CD4-positive, alpha-beta T cell treated with Interleukin-15 for 4 hours (primary cell): Measurements from ENCODE around the gene MED8.

Experiments
- DNase-seq: peaks from one replicate; pipeline ENCODE4 v3.0.0-alpha.2; 2020; ENCODE audit warnings: low spot score

MED8 gene, protein sequence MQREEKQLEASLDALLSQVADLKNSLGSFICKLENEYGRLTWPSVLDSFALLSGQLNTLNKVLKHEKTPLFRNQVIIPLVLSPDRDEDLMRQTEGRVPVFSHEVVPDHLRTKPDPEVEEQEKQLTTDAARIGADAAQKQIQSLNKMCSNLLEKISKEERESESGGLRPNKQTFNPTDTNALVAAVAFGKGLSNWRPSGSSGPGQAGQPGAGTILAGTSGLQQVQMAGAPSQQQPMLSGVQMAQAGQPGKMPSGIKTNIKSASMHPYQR

DNA sequence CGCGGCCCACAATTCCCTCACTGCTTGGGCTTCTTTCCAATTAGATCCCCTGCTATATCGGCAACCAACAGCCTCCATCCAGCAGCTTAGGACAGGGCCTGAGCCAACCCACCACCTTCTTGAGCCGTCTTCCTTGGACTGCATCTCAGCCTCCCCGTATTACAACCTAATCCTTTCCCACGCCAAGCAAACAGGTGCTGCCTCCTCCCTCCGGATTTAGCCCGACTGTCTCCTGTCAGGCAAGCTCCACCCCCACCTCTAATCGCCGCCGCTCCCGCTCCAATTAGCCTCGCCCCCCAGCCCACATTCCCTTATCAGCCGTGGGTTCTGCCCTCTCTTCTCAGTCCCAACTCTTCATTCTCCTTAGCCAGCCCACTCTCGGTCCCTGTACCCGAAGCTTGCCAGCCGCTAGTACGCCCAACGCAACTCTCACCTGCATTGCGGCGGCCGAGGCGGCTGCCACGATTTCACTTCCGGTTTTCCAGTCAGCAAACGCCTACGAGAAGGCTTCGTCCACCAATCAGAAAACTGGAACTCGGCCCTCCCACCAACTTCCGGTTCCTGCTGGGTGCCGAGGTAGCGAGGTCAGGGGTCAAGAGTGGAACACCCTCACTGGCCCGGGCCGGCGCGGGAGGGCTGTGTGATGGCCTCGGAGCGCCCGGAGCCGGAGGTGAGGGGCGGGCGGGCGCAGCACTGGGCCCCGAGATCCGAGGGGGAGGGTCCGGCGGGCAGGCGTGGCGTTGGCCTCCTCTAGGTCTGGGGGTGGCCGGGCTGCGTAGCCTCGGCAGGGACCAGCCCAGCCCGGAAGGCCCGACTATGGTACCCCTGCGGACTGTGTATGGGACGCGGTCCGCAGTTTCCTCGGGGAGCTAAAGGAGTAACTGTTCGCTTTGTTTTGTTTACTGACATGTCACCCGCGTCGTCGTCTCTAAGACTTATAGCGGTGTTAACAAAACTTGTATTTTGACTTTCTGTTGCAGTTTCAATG lies at the start of gene MED8, which contains the start of gene SZT2:
MED8 (minus strand) TSS at position 475 of the 988 bp plus-strand sequence; CDS start at position 439, 36 bp downstream.
SZT2 (plus strand) TSS at position 574 of the 988 bp plus-strand sequence; CDS start at position 644, 70 bp downstream.
- peak; percentile 94 for DNase-seq

DNA sequence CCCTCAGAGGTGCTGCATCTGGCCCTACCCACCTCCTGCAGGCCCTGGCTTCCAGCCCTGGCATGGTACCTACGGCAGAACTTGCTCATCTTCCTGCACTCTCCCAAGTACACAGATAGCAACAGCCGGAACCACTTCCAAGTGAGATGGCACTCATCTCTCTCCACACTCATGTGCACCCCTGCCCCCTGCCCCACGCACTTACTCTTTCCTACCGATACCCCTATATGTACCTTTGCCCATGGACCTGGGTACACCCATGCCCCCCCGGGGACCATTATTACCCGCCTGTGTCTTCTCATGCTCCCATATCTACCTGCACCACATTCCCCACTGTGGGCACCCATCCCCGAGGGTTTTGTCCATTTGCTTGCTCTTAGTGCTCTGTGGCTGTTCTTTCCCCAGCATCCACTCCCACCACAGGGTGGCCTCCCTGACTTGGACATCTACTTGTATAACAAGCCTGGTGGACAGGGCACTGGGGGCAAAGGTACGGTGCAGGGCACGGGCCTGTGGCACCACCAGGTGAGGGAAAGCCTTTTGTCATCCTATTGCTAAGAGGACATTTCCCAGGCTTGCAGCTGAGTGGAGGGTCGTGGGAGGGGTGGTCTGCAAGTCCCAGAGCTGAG lies 49.5 kb upstream of the MED8 start:
- DNase-seq: no peak

DNA sequence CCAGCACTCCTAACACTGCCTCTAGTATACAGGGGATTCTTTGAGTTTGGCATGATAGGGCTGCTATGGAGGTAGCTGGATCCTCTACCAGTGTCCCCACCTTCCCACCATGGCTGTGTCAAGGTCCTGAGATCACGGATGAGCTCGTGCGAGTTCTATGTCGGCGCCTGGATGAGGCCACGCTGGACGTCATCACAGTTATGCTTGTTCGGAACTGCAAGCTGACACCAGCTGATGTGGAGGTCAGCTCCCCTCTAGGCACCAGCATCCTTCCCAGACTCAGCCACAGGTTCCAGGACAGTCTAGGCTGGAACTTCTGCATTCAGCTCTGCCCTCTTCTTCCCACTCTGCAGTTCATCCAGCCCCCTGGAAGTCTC lies 49.0 kb upstream of the MED8 start:
- no peak for DNase-seq

DNA sequence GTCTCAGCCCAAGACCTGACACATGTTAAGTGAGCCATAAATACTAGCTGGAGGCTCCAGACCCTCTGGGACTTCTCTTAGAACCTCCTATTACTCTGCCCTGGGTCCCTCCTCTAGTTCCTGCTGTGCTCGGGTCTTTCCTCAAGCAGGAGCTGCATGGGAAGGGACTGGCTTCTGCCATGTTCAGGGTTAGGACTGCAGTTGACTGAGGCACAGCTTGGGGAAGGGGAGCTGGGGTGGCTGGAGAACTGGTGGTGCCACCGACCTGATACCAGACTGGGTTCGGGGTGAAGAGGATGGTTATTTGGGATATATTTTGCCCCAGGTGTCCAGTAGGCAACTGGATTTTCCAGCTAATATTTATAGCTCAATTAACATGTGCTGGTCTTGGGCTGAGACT lies 48.4 kb upstream of the MED8 start:
- DNase-seq: no peak

DNA sequence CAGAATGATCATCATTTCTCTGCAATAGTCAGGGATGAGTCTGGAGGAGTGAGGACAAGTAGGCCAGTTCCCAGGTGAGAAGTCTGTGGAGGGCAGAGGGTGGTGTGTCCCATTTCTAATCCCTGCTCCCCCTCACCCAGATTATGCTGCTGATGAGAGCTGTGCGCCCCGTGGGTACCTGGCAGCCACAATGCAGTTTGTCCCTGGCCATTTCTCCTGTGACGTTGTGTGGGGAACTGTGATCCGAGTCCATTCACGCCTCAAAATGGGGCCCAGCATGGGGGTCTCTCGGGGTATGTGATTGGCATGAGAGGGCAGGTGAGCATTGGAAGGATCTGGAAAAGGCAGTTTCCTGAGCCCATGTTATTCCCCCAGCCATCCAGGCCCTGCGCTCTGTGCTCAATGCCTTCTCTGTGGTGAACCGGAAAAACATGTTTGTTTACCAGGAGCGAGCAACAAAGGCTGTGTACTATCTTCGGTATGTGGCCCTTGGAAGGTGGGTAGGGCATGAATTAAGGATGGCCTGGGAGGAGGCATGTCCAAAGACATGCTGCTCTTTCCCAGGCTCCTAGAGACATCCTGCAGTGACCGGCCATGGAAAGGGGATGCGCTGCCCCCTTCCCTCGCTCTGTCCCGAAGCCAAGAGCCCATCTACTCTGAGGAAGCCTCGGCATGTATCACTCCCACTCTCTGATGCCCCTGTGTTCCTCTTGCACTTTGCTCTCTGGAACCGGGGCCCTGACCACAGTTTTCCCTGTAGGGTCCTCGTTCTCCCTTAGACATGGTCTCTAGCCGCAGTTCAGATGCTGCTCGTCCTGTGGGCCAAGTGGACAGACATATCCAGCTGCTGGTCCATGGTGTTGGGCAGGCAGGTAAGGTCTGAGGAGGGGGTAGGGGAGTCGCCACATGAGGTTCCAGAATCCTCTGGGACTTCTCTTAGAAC lies 47.7 kb upstream of the MED8 start:
- no peak for DNase-seq

DNA sequence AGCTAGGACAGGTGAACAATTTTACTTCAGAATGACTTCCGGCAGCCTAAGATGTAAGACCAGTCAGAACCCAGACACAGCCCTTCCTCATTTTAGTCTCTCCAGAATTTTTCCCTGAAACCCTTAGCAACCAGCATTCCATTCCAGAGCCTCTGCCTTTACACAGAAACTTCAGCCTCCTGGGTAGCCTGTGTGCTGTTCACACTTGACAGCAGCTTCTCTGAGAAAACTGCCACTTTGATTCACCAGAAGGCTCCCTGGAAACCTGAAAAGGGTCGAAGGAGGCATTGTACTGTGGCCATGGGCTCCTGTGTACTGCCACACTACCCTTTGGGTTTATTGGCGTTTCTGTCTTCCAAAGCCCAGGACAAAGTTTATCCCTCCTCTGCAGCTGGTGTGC lies 46.8 kb upstream of the MED8 start:
- no peak for DNase-seq

DNA sequence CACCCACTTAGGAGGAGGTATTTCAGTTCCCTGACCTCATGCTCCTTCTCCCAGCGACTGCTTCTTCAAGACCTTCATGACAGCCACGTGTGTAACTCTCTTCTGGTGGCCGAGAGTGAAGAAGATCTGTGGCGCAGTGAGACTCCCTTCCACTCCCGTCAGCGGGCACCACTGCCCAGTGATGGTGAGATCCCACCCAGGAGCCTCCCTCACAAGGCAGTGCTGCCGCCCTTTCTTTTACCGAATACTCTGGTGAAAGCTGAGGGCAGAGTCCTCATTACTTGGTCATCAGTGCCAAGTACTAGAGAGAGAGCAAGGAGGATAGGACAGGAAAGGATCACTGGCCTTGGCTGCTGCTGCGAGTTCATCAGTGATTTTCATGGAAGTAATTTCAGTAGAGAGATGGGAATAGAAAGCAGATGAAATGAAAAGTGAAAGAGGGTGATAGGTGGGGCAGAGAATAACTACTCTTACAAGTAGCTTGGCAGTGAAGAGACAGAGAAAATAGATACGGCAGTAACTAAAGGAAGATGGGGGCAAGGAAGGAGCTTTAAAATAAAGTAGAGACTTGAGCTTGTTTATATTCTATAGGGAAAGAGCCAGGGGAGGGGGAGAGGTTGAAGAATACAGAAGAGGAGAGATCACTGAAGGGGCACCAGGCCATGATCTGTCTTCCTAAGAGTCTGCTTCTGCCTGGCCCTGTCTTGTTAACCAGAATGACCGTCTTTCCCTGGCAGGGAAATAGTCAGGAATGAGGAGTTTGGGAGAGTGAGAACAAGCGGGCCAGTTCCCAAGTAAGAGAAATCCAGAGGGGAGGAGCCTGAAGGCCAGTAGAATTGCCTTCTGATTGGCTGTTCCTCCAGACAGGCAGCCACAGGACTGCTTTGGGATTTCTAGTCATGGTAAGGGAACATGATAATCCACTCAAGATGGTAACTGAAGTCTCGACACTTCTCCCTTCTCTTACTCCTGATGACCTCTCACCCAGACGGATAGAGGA lies 45.8 kb upstream of the MED8 start:
- DNase-seq: no peak

DNA sequence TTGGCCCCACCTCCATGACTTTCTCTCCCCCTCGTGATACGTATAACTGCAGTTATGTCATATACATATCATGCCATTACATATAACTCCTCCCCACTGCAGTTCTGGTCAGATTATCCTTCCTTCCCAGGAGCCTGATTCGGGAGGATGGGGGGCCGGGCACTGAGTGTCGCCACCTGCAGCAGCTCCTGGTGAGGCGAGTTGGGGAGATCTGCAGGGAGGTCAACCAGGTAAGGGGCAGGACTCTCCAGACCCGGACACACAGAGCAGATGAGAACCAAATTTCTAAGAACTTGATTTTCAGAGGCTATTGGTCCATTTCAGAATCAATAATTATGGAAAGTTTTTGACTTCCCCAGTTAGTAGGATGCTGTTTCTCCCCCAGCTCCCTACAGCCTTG lies 44.7 kb upstream of the MED8 start:
- DNase-seq: no peak

DNA sequence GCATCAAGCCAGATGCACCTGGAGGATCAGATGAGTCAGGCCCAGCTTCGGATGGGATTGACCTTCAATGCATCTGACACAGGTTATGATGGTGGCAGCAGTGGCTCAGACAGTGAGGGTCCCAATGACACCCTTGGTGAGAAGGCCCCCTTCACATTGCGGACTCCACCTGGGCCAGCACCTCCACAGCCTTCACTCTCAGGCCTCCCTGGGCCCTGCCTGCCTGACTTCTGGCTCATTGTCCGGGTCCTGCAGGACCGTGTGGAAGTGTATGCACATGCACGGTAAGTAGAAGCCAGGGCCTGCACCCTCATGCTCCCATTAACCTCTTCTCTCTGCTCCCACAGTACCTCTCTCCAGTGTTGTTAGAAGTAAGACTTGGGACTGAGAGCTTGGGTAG lies 43.3 kb upstream of the MED8 start:
- DNase-seq: no peak

DNA sequence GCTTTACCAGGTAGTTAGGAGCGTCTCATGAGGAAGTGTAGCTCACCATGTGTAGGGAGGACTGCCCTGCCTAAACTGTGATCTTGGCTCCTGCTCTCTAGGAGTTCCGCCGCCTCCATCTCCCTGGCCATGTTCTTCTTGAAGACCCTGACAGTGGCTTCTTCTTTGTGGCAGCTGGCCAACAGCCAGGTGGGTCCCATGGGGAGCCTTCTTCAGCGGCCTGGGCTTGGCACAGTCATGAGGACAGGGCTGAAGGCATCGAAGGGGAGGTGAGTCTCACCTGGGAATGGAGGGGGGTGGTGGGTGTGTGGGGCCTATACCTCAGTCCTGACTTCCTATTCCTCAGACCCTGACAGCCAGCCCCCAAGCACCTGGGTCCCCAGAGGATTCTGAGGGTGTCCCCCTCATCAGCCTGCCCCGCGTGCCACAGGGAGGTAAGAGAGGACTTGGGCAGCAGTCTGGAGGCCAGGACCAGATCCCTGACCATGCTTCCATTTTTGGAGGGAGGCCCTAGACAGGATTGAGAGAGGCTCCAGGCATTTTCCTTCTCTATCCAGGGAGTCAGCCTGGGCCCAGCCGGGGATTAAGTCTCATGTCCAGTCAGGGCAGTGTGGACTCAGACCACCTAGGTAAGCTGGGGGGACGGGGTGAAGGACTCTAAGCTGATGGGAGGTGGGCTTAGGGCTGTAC lies 42.7 kb upstream of the MED8 start:
- no peak for DNase-seq

DNA sequence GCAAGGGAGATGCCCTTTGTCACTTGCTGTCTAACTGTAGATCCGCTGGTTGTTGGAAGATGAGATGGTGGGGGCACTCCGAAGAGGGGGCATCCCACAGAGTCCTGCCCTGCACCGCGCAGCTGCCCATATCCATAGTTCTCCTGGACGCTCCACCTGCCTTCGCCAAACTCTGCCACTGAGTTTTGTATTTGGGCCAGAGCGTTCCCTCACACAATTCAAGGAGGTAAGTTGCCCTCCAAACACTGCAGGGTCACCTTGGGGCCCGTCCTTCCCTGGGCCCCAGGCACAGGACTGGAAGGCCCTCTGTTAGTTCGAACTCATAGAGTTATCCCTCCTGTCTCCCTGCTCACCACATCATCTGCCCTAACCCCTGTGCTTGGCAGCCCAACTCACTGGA lies 42.1 kb upstream of the MED8 start:
- DNase-seq: no peak

DNA sequence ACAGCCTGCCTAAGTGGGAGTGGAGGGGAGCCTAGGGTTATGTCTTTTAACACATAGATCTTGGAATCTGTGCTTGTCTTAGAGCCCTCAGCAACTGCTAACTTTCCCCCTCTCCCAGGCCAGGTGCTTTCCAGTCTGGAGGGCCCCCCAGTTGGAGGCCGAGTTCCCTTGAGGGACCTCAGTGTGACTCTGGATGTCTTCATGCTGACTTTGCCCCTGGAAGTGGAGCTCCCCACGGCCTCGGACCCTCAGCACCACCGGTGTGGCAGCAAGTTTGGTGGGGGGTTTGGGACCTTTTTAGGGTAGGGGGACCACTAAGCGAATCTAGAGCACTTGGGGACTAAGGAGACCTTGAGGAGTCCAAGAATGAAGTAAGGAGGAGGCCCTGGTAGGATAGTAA lies 41.2 kb upstream of the MED8 start:
- no peak for DNase-seq

DNA sequence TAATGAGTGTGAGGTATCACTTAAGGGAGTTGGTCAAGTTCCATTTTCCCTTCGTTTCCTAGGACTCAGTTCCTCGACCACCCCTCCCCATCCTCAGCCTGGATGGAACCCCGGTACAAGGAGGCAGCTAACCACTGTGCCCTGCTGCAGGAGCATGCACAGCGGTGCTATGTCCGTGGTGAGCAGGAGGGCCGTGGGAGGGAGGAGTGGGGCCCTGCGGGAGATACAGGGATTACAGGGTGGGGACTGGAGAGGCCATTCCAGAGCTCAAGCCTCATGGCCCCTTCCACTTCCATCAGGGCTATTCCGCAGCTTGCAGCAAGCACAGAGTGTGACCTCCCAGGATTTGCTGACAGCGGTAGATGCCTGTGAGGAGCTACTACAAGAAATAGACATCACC lies 38.3 kb upstream of the MED8 start:
- DNase-seq: no peak

DNA sequence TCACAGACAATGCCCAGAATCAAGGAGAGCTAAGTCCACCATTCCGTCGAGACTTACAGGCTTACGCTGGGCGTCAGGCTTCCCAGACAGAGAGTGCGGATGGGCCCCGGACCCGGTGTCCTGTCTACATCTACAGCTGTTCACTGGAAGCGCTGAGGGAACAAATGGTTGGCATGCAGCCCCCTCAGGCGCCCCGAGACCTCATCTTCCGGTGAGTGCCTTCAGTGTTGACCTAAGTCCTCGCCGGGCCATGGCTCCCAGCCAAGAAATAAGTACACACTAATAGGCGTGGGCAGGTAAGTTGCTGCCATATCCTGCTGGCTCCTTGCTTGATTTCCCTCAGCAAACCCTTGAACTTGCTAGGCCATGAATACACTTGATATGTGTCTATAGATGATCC lies 37.9 kb upstream of the MED8 start:
- DNase-seq: no peak

DNA sequence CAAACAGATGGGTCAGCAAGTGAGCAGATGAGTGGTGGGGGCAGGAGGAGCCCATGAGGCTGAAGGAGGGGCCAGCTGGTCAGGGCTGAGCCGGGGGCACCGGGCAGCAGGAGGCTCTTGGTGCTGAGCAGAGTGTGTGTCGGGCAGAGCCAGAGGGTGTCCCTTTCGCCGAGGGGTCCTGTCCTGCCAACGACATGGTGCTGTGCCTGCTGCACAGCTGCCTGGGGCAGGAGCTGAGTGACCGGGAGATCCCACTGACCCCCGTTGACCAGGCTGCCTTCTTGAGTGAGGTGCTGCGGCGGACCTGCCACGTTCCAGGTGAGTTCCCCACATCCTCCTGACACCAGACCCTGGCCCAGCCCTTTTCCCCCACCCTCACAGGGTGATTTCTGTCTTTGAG lies 36.6 kb upstream of the MED8 start:
- DNase-seq: no peak

DNA sequence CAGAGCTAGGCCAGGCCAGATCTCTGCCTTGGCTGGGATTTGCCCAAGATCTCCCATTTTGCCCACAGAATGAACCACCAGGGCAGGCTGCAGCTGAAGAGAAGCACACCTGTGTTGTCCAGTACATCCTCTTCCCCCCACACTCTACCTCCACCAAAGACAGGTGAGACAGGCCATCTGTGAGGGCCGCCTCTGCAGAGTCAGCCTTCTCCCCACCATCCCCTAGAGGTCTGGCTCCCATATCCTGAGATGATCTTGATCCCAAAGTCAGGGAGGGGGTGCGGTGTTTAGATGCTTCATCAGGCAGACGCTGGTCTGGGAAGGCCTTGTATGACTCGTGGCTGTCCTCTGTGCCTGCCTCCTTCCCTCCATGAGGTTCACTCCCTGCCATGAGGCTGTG lies 35.4 kb upstream of the MED8 start:
- DNase-seq: no peak

DNA sequence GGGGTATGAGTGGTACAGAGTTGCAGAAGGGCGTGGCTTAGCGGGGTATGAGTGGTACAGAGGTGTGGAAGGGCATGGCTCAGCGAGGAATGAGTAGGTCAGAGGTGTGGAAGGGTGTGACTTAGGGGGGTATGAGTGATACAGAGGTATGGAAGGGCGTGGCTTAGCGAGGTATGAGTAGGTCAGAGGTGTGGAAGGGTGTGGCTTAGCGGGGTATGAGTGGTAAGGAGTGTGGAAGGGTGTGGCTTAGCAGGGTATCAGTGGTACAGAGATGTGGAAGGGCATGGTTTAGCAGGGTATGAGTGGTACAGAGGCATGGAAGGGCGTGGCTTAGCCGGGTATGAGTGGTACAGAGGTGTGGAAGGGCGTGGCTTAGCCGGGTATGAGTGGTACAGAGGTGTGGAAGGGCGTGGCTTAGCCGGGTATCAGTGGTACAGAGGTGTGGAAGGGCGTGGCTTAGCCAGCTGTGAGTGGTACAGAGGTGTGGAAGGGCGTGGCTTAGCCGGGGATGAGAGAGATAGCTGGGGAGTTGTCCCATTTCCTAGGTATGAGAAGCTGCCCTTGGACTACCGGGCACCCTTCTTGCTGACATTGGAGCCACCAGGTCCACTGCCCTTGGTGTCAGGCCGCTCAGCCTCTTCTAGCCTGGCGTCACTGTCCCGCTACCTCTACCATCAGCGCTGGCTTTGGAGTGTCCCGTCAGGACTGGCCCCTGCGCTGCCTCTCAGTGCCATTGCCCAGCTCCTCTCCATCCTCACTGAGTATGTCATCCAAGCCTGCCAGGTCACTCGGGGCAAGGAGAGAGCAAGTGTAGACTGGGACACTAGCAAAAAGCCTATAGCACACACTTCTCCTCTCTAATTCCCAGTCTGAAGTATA lies 34.3 kb upstream of the MED8 start:
- peak; percentile 3 for DNase-seq

DNA sequence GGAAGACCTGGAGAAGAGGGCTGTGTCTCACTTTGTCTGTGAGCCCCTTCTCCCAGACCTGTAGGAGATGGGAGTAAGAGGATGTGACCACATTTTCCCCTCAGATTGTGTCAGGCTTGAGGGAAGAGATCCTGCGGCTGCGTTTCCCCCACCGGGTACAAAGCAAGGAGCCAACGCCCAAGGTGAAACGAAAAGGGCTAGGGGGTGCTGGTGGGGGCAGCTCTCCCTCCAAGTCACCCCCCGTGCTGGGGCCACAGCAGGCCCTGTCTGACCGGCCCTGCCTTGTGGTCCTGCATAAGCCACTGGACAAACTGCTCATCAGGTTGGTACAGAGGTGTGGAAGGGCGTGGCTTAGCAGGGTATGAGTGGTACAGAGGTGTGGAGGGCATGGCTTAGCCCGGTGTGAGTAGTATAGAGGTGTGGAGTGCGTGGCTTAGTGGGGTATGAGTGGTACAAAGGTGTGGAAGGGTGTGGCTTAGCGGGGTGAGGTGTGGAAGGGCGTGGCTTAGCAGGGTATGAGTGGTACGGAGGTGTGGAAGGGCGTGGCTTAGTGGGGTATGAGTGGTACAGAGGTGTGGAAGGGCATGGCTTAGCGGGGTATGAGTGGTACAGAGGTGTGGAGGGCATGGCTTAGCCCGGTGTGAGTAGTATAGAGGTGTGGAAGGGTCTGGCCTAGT lies 33.5 kb upstream of the MED8 start:
- no peak for DNase-seq
